HL-60 (cell line): ENCODE results near the gene LBH.

ENCODE experiments used
- DNase-seq, 2 experiments: peaks; one replicate each; pipeline ENCODE4 v3.0.0-alpha.2; 2010 to 2020; ENCODE audit warnings: low read depth in 1 of 2, low spot score in 1 of 2
- H3K27ac ChIP-seq: fragments of 250-450 bp; sonication (Bioruptor Pico); replicated peaks from 2 replicates; pipeline ENCODE4 v1.5.1; 2020; ENCODE audit warnings: mild to moderate bottlenecking, moderate library complexity
- H3K27me3 ChIP-seq: fragments of 250-450 bp; sonication (Bioruptor Pico); 2 replicates; pipeline ENCODE4 v1.5.1; 2021; ENCODE audit warnings: mild to moderate bottlenecking, moderate library complexity; ENCODE audit not compliant: insufficient read depth, poor library complexity, severe bottlenecking
- H3K4me3 ChIP-seq: replicated peaks from 2 replicates; pipeline ENCODE4 v1.5.1; 2011; ENCODE audit warnings: mild to moderate bottlenecking, control low read depth, low read length; ENCODE audit not compliant: insufficient read depth
- GABPA ChIP-seq: IDR thresholded peaks from 2 replicates; pipeline ENCODE4 v1.6.1; 2012; ENCODE audit warnings: low read depth
- POLR2AphosphoS5 ChIP-seq: IDR thresholded peaks from 2 replicates; pipeline ENCODE4 v1.6.1; 2012; ENCODE audit warnings: low read depth
- SPI1 ChIP-seq: IDR thresholded peaks from 2 replicates; pipeline ENCODE4 v1.6.1; 2012; ENCODE audit warnings: low read depth, mild to moderate bottlenecking, borderline replicate concordance
- TF ChIP-seq, protein P1 (sequence below): IDR thresholded peaks from one replicate; pipeline ENCODE4 v1.5.1; 2011; ENCODE audit warnings: low read length, control low read depth, inconsistent platforms; ENCODE audit not compliant: insufficient read depth
- TF ChIP-seq, protein P2 (sequence below): IDR thresholded peaks from 2 replicates; pipeline ENCODE4 v1.6.1; 2012; ENCODE audit warnings: low read depth; ENCODE audit not compliant: insufficient replicate concordance

Gene LBH

DNA sequence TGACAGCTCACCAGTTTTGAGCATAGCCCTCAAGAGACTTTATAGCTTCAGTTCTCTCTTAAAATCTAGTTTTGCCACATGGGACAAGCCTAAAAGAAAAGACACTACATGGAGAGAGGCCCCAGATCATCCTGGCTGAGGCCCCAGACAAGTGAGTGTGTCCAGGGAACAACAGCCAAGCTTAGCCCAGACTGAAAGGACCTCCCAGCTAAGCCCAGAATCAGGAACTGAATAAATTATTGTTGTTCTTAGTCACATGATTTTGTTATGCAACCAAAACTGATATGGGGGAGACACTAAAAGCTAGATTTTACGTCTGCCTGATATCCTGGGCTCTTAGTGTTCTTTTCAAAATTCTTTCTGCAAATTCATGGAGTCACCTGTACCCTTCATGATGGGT, 29.3 kb upstream of the LBH start:
- Histone ChIP-seq H3K27ac (no peak overlapping the region), H3K4me3 (no peak overlapping the region), H3K27me3 (no peaks in the 10 kb centered on the region)
- DNase-seq, result no peak
- TF ChIP-seq, protein P1, sequence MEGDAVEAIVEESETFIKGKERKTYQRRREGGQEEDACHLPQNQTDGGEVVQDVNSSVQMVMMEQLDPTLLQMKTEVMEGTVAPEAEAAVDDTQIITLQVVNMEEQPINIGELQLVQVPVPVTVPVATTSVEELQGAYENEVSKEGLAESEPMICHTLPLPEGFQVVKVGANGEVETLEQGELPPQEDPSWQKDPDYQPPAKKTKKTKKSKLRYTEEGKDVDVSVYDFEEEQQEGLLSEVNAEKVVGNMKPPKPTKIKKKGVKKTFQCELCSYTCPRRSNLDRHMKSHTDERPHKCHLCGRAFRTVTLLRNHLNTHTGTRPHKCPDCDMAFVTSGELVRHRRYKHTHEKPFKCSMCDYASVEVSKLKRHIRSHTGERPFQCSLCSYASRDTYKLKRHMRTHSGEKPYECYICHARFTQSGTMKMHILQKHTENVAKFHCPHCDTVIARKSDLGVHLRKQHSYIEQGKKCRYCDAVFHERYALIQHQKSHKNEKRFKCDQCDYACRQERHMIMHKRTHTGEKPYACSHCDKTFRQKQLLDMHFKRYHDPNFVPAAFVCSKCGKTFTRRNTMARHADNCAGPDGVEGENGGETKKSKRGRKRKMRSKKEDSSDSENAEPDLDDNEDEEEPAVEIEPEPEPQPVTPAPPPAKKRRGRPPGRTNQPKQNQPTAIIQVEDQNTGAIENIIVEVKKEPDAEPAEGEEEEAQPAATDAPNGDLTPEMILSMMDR, result no peak
- TF ChIP-seq POLR2AphosphoS5 (no peak), GABPA (no peak), SPI1 (peak; percentile 23; the same call in 1 of the 2 replicates)
- TF ChIP-seq, protein P2, sequence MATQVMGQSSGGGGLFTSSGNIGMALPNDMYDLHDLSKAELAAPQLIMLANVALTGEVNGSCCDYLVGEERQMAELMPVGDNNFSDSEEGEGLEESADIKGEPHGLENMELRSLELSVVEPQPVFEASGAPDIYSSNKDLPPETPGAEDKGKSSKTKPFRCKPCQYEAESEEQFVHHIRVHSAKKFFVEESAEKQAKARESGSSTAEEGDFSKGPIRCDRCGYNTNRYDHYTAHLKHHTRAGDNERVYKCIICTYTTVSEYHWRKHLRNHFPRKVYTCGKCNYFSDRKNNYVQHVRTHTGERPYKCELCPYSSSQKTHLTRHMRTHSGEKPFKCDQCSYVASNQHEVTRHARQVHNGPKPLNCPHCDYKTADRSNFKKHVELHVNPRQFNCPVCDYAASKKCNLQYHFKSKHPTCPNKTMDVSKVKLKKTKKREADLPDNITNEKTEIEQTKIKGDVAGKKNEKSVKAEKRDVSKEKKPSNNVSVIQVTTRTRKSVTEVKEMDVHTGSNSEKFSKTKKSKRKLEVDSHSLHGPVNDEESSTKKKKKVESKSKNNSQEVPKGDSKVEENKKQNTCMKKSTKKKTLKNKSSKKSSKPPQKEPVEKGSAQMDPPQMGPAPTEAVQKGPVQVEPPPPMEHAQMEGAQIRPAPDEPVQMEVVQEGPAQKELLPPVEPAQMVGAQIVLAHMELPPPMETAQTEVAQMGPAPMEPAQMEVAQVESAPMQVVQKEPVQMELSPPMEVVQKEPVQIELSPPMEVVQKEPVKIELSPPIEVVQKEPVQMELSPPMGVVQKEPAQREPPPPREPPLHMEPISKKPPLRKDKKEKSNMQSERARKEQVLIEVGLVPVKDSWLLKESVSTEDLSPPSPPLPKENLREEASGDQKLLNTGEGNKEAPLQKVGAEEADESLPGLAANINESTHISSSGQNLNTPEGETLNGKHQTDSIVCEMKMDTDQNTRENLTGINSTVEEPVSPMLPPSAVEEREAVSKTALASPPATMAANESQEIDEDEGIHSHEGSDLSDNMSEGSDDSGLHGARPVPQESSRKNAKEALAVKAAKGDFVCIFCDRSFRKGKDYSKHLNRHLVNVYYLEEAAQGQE, result no peak

DNA sequence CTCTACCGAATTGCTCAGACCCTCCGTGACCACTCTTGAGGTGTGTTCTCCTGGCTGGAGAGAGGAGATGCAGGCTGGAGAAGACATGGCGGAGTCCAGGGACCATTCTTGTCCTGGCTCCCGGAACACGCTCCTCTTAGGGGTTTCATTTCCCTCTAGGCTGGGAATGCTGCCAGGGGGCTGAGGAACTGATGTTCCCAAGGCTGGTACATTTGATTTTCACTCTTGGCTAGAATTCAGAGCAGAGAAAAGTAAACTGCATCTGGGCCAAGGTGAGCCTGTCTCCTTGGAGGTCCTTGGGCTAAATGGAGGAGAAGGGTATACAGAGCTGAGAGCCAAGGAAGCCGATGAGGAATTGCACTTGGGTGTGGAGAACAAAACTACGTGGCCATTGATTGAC, 28.2 kb upstream of the LBH start:
- Histone ChIP-seq H3K27ac (no peak overlapping the region), H3K4me3 (no peak overlapping the region), H3K27me3 (no peaks in the 10 kb centered on the region)
- DNase-seq, result no peak
- TF ChIP-seq, protein P1, result no peak
- TF ChIP-seq POLR2AphosphoS5 (no peak), SPI1 (no peak), GABPA (no peak)
- TF ChIP-seq, protein P2, result no peak

DNA sequence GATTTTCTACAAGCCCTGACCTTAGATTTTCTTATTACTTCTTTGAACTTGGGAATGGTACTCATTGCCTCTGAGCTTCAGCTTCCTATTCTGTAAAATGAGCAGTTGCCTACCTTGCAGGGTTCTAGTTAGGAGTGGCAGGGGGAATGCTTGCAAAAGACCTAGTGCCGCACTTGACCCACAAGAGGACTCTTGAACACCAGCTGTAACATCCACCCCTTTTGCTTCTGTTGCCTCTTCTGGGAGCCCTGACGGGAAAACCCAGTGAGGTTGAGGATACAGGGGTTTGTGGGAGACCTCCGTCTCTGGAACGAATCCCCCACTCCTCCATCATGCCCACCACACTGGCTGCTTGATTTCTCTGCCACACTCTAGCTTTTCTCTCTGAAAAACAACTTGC, 27.1 kb upstream of the LBH start:
- Histone ChIP-seq H3K4me3 (no peak overlapping the region), H3K27ac (no peak overlapping the region), H3K27me3 (no peaks in the 10 kb centered on the region)
- TF ChIP-seq, protein P1, result no peak
- no peak for TF ChIP-seq SPI1
- TF ChIP-seq GABPA, result no peak
- TF ChIP-seq POLR2AphosphoS5, result no peak
- TF ChIP-seq, protein P2, result no peak
- DNase-seq, result no peak
